ENCODE results near the gene TMEM74B.
A peak's percentile ranks its signal among the peaks of the same experiment; 100 is the strongest.
"Not testable (repeated sequence)": the region's sequence is repeated elsewhere in the genome, so short reads cannot be mapped to it uniquely, and the experiment has no call there.

TMEM74B gene

GRCh38 chr20:1173698-1174097 lies 11.1 kb downstream of the TMEM74B start:
- no peak overlapping the region for H3K27ac Mint-ChIP-seq
- H3K4me1 Mint-ChIP-seq, result no peaks in the 10 kb centered on the region
- no peak for ATAC-seq
- no peaks in the 10 kb centered on the region for H3K9me3 Mint-ChIP-seq
- H3K4me3 Mint-ChIP-seq, result no peak overlapping the region
- DNase-seq, result no peak
- H3K27me3 Mint-ChIP-seq, result no peaks in the 10 kb centered on the region

- DNase-seq (no peak), ATAC-seq (no peak)
- H3K4me3 Mint-ChIP-seq, result no peak overlapping the region
- no peaks in the 10 kb centered on the region for H3K27me3 Mint-ChIP-seq
- H3K27ac Mint-ChIP-seq, result no peak overlapping the region
- H3K9me3 Mint-ChIP-seq, result no peaks in the 10 kb centered on the region
- H3K4me1 Mint-ChIP-seq, result no peaks in the 10 kb centered on the region
These were observed 13.2 kb downstream of the TMEM74B start for GRCh38 chr20:1171461-1172093.

DNA sequence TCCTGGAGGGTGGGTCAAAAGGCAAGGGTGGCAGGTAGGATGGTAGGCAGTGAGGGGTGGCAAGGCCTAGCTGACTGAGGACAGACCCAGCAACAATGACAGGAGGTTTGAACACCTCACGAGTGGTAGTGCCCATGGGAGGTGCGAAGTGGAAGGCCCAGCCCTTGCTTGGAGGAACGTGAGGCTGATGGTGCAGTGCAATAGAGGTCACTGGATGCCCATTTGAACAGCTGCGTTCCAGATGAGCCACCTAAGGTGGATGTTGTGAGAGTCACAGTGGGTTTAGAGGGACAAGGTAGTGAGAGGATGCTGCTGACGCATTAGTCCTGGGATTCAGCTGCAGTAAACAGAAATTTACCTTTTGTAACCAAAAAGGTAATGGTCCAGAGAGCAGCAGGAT lies 15.6 kb downstream of the TMEM74B start:
- Mint-ChIP-seq H3K4me1 (peaks cover 7% of the 10 kb centered on the region), H3K27ac (no peak overlapping the region), H3K27me3 (no peaks in the 10 kb centered on the region), H3K4me3 (no peak overlapping the region), H3K9me3 (no peaks in the 10 kb centered on the region)
- ATAC-seq, result no peak
- DNase-seq, result no peak

DNA sequence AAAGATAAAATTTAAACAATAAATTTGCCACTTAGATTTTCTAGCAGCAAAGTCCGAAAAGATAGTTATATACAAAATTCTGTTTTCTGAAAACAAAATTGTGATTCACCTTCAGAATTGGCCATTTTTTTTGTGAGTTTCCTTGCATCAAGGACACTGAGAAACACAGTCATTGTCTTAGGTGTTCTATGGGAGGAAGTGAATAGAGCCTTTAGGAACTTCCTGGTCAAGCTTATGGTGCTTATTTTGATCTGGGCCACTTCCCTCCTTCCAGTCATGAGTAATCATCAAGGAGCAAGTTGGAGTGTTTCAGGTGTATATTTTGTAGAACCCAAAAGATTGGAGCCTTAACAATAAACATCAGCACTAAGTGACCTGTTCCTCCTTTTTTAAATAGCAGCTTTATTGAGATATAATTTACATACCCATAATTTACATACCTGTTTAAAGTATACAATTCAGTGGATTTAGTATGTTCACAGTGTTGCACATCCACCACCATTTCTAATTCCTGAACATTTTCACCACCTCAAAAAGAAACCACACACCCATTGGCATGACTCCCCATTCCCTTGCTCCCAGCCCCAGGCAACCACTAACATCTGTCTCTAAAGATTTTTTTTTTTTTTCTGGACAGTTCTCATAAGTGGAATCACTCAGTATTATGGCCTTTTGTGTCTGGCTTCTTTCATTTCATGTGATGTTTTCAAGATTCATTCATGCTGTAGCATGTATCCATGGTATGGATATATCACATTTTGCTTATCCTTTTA lies 17.6 kb downstream of the TMEM74B start:
- Mint-ChIP-seq H3K27ac (no peak overlapping the region), H3K4me1 (peaks cover 7% of the 10 kb centered on the region), H3K27me3 (no peaks in the 10 kb centered on the region), H3K4me3 (no peak overlapping the region), H3K9me3 (no peaks in the 10 kb centered on the region)
- no peak for ATAC-seq
- no peak for DNase-seq

GRCh38 chr20:1165941-1166340 lies 18.8 kb downstream of the TMEM74B start:
- no peaks in the 10 kb centered on the region for H3K9me3 Mint-ChIP-seq
- DNase-seq, result no peak
- peaks cover 7% of the 10 kb centered on the region for H3K4me1 Mint-ChIP-seq
- no peak overlapping the region for H3K27ac Mint-ChIP-seq
- no peak for ATAC-seq
- H3K27me3 Mint-ChIP-seq, result no peaks in the 10 kb centered on the region
- no peak overlapping the region for H3K4me3 Mint-ChIP-seq

- Mint-ChIP-seq H3K27me3 (no peaks in the 10 kb centered on the region), H3K4me3 (no peak overlapping the region), H3K27ac (no peak overlapping the region), H3K4me1 (peaks cover 7% of the 10 kb centered on the region), H3K9me3 (no peaks in the 10 kb centered on the region)
- ATAC-seq, result no peak
- no peak for DNase-seq
These were observed 19.3 kb downstream of the TMEM74B start for GRCh38 chr20:1165521-1165920.

- Mint-ChIP-seq H3K4me1 (peaks cover 7% of the 10 kb centered on the region), H3K27ac (peak overlapping the region; percentile 17 to 56), H3K9me3 (no peaks in the 10 kb centered on the region), H3K27me3 (no peaks in the 10 kb centered on the region), H3K4me3 (no peak overlapping the region)
- no peak for ATAC-seq
- no peak for DNase-seq
These were observed 19.9 kb downstream of the TMEM74B start for GRCh38 chr20:1164871-1165270.

DNA sequence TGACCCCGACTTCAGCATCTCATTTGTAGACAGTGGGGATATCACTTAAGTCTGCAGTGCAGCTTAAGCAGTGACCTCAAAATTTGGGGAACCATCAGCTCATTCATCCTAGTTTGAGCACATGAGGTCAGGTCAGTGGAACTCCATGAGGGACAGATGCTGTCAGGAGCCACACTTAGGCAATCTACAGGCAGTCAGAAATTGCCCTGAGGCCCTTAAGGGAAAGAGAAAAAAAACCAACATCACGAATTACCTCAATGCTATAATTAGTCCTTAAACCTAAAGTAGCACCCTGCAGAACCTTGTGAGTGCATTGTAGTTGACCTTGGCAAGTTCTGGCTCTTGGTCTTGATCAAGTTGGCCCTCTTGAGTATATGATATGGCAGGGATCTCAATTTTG lies 21.1 kb downstream of the TMEM74B start:
- no peak for ATAC-seq

DNA sequence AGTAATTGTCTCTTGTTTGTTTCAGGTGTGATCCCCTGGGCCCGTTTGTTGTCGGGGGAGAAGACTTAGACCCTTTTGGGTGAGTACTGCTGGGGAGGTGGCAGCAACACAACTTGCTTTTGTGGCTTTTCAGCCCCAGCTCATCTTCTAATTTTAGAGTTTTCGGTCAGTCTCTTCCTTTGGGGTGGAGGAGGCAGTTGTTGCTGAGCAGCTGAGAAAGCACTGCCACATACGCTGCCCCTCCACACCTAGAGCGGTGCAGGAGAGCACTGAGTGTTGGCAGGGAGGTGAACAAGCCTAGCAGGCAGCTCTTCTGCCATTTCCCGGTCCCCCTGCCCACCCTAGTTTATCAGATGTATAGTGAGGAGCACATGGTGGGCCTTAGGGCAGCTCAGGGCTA lies 21.7 kb downstream of the TMEM74B start:
- no peak for DNase-seq
- Mint-ChIP-seq H3K9me3 (no peaks in the 10 kb centered on the region), H3K4me3 (no peak overlapping the region), H3K27me3 (no peaks in the 10 kb centered on the region), H3K27ac (no peak overlapping the region), H3K4me1 (peaks cover 7% of the 10 kb centered on the region)
- no peak for ATAC-seq

More for the DNA sequence above, 21.1 kb downstream of the TMEM74B start:
- H3K27me3 Mint-ChIP-seq, result no peaks in the 10 kb centered on the region
- H3K27ac Mint-ChIP-seq, result no peak overlapping the region
- H3K9me3 Mint-ChIP-seq, result no peaks in the 10 kb centered on the region
- DNase-seq, result no peak
- peaks cover 7% of the 10 kb centered on the region for H3K4me1 Mint-ChIP-seq
- no peak overlapping the region for H3K4me3 Mint-ChIP-seq

DNA sequence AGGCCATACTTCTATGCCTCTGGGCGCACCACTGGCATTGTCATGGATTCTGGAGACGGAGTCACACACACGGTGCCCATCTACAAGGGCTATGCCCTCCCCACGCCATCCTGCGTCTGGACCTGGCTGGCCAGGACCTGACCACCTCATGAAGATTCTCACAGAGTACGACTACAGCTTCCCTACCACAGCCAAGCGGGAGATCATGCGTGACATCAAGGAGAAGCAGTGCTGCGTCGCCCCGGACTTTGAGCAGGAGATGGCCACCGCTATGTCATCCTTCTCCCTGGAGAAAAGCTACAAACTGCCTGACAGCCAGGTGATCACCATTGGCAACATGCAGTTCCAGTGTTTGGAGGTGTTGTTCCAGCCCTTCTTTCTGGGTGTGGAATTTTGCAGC lies 23.8 kb downstream of the TMEM74B start:
- ATAC-seq, result no peak
- H3K4me1 Mint-ChIP-seq, result peaks cover 7% of the 10 kb centered on the region
- no peak for DNase-seq
- peak overlapping the region; percentile 27 to 77 for H3K27ac Mint-ChIP-seq
- H3K27me3 Mint-ChIP-seq, result no peaks in the 10 kb centered on the region
- H3K9me3 Mint-ChIP-seq, result no peaks in the 10 kb centered on the region
- H3K4me3 Mint-ChIP-seq, result no peak overlapping the region

DNA sequence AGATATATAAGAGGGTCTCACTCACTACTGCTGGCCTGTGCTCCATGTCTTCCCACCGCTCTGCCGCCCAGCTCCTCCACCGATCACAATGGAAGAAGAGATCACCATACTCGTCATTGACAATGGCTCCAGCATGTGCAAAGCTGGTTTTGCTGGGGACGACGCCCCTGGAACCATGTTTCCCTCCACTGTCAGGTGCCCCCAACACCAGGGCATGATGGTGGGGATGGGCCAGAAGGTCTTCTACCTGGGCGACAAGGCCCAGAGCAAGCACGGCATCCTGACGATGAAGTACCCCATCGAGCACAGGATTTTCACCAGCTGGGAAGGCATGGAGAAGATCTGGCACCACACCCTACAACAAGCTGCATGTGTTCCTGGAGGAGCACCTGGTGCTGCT lies 24.3 kb downstream of the TMEM74B start:
- ATAC-seq, result no peak
- no peak overlapping the region for H3K4me3 Mint-ChIP-seq
- H3K4me1 Mint-ChIP-seq, result peaks cover 7% of the 10 kb centered on the region
- no peaks in the 10 kb centered on the region for H3K9me3 Mint-ChIP-seq
- H3K27ac Mint-ChIP-seq, result peak overlapping the region in 1 of 2 donors; percentile 77
- DNase-seq, result no peak
- no peaks in the 10 kb centered on the region for H3K27me3 Mint-ChIP-seq

DNA sequence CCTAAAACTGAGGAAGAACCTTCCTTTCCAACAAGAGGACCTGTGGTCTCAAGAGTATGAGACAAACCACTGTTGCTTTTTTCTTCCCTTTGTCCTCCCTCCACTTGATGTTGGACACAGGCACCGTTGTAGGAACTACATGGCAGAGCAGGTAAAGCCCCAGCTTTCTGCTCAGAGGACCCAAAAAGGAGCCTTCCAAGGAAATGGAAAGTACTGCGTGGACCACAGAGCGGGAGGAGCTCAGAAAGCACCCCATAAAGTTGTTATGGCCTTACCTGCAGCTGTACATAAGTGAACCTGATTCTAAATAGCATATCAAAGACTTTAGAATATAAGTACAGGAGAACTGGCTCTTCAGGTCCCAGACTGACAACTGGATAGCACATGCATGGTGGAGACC lies 29.4 kb downstream of the TMEM74B start:
- H3K4me1 Mint-ChIP-seq, result peaks cover 11% of the 10 kb centered on the region
- no peak for ATAC-seq
- H3K27me3 Mint-ChIP-seq, result no peaks in the 10 kb centered on the region
- H3K27ac Mint-ChIP-seq, result no peak overlapping the region
- no peak overlapping the region for H3K4me3 Mint-ChIP-seq
- H3K9me3 Mint-ChIP-seq, result no peaks in the 10 kb centered on the region
- no peak for DNase-seq

- DNase-seq (no peak), ATAC-seq (no peak)
- Mint-ChIP-seq H3K4me1 (peaks cover 11% of the 10 kb centered on the region), H3K9me3 (no peaks in the 10 kb centered on the region), H3K4me3 (no peak overlapping the region), H3K27ac (no peak overlapping the region), H3K27me3 (no peaks in the 10 kb centered on the region)
These were observed 30.1 kb downstream of the TMEM74B start for GRCh38 chr20:1154691-1155090.

GRCh38 chr20:1154226-1154625 lies 30.6 kb downstream of the TMEM74B start:
- Mint-ChIP-seq H3K4me3 (no peak overlapping the region), H3K27ac (no peak overlapping the region), H3K9me3 (no peaks in the 10 kb centered on the region), H3K4me1 (peaks cover 11% of the 10 kb centered on the region), H3K27me3 (no peaks in the 10 kb centered on the region)
- no peak for DNase-seq
- no peak for ATAC-seq

DNA sequence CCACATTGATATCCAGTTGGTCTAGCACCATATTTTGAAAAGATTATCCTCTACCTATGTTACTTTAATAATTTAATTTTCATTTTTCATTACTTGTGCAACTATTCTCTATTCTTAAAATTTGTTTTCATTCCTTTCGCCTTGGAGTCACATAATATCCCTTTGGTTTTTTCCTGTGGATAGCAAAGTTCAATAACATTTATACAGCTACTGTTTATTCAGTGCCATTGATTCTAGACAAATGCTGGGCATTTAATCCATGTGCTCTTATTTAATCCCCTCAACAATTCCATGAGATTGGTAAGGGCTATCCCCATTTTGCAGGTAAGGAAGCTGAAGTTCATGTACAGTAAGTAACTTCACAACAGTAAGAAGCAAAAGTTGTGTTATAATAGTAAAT lies 33.8 kb downstream of the TMEM74B start:
- Mint-ChIP-seq H3K4me1 (peaks cover 14% of the 10 kb centered on the region), H3K27me3 (no peaks in the 10 kb centered on the region), H3K9me3 (no peaks in the 10 kb centered on the region), H3K27ac (peak overlapping the region in 1 of 2 donors; percentile 38), H3K4me3 (no peak overlapping the region)
- no peak for ATAC-seq
- no peak for DNase-seq

DNA sequence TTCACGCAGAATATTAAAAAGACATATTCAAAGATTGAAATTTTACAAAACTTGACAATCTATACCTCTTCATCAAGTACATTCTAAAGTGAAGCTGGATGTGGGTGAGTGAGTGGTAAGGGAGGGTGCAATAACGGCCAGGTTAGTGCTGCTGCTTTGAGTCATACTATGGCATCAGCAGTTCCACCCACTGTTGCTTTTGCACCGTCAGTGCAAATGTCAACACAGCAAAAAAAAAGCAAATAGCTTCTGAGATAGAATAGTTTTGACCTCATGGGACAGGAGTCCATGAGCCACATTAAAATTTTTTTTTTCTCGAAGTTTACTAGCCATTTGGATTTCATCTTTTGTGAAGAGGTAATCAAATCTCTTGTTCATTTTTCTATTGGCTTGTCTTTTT lies 34.6 kb downstream of the TMEM74B start:
- Mint-ChIP-seq H3K4me1 (peaks cover 21% of the 10 kb centered on the region), H3K9me3 (no peaks in the 10 kb centered on the region), H3K27me3 (no peaks in the 10 kb centered on the region), H3K4me3 (no peak overlapping the region), H3K27ac (no peak overlapping the region)
- ATAC-seq (peak; percentile 69), DNase-seq (no peak)

GRCh38 chr20:1149812-1150211 lies 35.0 kb downstream of the TMEM74B start:
- Mint-ChIP-seq H3K27ac (peak overlapping the region in 1 of 2 donors; percentile 61), H3K4me1 (peaks cover 23% of the 10 kb centered on the region)
- H3K27me3 Mint-ChIP-seq, H3K9me3 Mint-ChIP-seq, DNase-seq, H3K4me3 Mint-ChIP-seq: not testable (repeated sequence)
- peak; percentile 50 for ATAC-seq

All from stimulated activated naive CD8-positive, alpha-beta T cell treated with anti-CD3 and anti-CD28 coated beads, Interleukin-15, amount 100 ng/mL, for 72 hours (primary cell).